Endothelial cell of umbilical vein (primary cell): ENCODE data around the gene SRCAP.
A peak's percentile ranks its signal among the peaks of the same experiment; 100 is the strongest.

Source experiments
- CTCF ChIP-seq, 2 donors: IDR thresholded peaks; 1 replicate in 1 of 2; 2 replicates in 1 of 2; pipeline ENCODE4 v1.5.1; 2011; ENCODE audit warnings: low read length in 2 of 2, mild to moderate bottlenecking in 2 of 2, moderate library complexity in 2 of 2, control low read depth in 1 of 2, inconsistent platforms in 1 of 2, low read depth in 1 of 2; ENCODE audit not compliant: insufficient read depth in 1 of 2; ENCODE audit errors: extremely low read depth in 1 of 2
- EZH2 ChIP-seq: IDR thresholded peaks from 2 replicates; pipeline ENCODE4 v1.6.1; 2012; ENCODE audit warnings: borderline replicate concordance, low read depth, mild to moderate bottlenecking, moderate library complexity, low read length, inconsistent platforms; ENCODE audit not compliant: severe bottlenecking
- FOS ChIP-seq: IDR thresholded peaks from 2 replicates; pipeline ENCODE4 v1.6.1; 2011; ENCODE audit warnings: mild to moderate bottlenecking, low read length, moderate library complexity, borderline replicate concordance; ENCODE audit not compliant: insufficient read depth
- JUN ChIP-seq: IDR thresholded peaks from 2 replicates; pipeline ENCODE4 v1.6.1; 2011; ENCODE audit warnings: borderline replicate concordance, low read depth; ENCODE audit not compliant: insufficient read length, insufficient read depth
- POLR2A ChIP-seq: IDR thresholded peaks from 2 replicates; pipeline ENCODE4 v1.6.1; 2012; ENCODE audit warnings: low read depth, mild to moderate bottlenecking, control low read depth, low read length
- POLR2AphosphoS5 ChIP-seq: IDR thresholded peaks from 2 replicates; pipeline ENCODE4 v1.6.1; 2012; ENCODE audit warnings: low read depth, mild to moderate bottlenecking, control low read depth, low read length, moderate library complexity; ENCODE audit not compliant: insufficient read depth

- TF ChIP-seq EZH2 (no peak), CTCF (IDR thresholded peaks at IDR 0.05; ENCODE audit: extremely low read depth in 1 of 2, insufficient read depth in 1 of 2, low read depth in 1 of 2, low read length in 2 of 2) (peak in 1 of 2 donors; percentile 6), POLR2AphosphoS5 (no peak), POLR2A (no peak), JUN (no peak), FOS (no peak)
These were observed 23.5 kb downstream of the SRCAP start for GRCh38 chr16:30722443-30722842.
